ENCODE measurements around the gene ATP1B3.
A peak's percentile ranks its signal among the peaks of the same experiment; 100 is the strongest.
"Not testable (repeated sequence)": the region's sequence is repeated elsewhere in the genome, so short reads cannot be mapped to it uniquely, and the experiment has no call there.

Gene ATP1B3

DNA sequence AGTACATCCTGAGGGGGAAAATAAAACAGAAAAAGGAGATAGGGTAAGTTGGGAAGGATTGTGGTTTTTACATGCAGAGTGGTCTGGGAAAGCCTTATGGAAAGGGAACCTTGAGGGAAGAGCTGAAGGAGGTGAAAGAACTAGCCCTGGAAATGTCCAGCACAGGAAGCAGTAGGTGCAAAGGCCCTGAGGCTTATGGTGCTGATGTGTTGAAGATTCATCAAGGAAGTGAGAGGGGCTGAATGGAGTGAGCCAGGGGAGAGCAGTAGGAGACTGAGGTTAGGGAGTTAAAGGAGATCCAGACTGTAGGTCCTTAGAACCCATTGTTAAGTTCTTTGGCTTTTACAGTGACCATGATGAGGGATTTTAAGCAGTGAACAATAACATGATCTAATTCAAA, 33.0 kb downstream of the ATP1B3 start:
- DNase-seq: no peak

DNA sequence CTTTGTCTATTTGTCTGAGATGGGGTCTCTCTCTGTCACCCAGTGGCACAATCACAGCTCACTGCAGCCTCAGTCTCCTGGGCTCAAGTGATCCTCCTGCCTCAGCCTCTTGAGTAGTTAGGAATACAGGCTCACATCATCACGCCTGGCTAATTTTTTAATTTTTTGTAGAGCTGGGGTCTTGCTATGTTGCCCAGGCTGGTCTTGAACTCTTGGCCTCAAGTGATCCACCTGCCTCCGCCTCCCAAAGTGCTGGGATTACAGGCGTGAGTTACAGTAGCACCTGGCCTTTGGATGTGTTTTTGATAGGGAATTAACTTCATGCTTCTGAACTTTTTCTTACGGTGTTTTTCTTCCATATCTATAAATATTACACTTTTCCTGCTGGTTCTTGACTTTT, 33.5 kb downstream of the ATP1B3 start:
- DNase-seq: not testable (repeated sequence)

DNA sequence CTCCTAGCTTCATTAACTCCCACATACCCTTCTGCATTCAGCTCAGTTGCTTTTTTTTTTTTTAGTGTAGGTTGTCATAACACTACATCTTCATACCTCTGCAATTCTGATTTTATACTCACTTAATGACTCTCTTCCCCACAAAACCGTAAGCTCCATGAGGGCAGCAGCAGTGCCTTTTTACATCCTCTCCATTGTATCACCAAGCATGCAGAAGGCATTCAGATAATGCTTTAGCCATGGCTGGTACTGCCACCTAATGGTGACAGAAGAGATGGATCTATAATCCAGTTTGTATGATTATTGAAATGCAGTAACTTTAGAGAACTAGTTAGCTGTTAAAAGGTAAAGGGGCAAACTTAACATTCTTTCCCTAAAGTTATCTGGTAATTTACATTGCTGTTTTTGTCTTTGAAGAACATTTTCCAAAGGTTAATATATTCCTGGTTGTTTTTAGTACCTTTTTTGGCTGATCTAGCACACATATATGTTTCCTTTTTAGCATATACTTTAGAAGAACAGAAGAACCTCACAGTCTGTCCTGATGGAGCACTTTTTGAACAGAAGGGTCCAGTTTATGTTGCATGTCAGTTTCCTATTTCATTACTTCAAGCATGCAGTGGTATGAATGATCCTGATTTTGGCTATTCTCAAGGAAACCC, 36.8 kb downstream of the ATP1B3 start:
- peak; percentile 48 for DNase-seq

- DNase-seq: no peak
These were observed 37.9 kb downstream of the ATP1B3 start for GRCh38 chr3:141914311-141914710.

- no peak for DNase-seq
These were observed 38.6 kb downstream of the ATP1B3 start for GRCh38 chr3:141915016-141915415.

DNA sequence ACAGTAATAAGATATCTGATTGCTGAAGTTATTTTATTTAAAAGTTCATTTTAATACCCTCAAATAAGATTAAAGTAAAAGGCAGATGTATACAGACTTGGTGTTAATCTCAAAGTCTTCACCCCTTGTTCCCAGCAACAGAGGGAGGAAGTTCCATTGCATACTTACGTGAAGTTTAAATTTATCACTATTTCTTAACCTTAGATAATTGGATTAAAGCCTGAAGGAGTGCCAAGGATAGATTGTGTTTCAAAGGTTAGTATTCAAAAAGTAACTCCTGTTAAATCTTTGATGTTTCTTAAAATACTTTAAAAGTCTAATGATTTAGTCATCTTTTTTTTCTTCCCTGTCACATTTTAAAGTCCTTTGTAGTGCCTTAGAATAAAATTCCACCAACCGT, 39.3 kb downstream of the ATP1B3 start:
- DNase-seq: no peak

GRCh38 chr3:141920701-141921100, 44.3 kb downstream of the ATP1B3 start:
- no peak for DNase-seq

DNA sequence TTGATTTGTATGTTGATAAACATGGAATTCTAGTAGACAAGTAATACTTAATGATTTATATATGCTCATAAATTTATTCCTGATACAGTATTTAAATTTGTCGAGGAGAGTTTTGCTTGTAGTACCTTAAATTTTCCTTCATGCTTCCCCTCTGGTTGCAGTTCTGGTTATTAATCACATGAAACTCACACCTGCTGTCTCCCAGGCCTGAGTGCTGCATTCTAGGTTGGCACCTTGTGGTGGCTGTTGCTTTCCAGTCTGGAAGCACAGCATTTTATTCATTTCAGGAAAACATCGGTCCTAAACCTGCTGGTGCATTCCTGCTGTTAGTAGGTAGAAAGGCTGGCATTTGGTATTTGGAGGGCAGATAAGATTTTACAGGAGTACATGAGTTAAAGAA, 44.9 kb downstream of the ATP1B3 start:
- no peak for DNase-seq

- not testable (repeated sequence) for DNase-seq
These were observed 49.2 kb downstream of the ATP1B3 start for GRCh38 chr3:141925677-141926076.

GRCh38 chr3:141926929-141927328, 50.5 kb downstream of the ATP1B3 start:
- no peak for DNase-seq

DNA sequence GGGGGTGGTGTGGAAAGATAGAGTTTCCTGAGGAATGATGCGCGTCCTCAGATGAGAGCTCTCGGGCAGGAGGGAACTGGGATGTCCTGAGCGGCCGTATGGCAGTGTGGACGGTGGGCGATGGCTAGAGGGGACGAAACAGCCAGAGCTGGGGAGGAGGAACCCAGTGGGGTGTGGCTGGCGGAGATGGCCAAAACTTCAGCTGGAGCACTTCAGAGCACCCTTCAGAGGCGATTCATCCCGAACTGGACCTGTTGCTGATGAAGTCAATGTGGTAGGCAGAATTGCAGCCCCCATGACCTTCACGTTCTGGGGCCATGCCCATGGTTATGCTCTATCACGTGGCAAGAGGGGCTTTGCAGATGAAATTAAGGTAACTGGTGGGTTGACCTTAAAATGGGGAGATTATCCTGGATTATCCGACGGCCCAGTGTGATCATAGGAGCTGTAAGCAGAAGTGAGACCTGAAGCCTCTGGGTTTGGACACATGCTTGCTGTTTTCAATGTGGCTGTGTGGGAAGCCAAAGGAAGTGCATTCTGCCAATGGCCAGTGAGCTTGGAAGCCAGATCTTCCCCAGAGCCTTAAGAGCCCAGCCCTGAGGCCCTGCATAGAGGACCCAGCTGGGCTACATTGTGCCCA, 52.3 kb downstream of the ATP1B3 start:
- DNase-seq: no peak

GRCh38 chr3:141929341-141929995, 53.0 kb downstream of the ATP1B3 start:
- no peak for DNase-seq

GRCh38 chr3:141930801-141931200, 54.4 kb downstream of the ATP1B3 start:
- no peak for DNase-seq

DNA sequence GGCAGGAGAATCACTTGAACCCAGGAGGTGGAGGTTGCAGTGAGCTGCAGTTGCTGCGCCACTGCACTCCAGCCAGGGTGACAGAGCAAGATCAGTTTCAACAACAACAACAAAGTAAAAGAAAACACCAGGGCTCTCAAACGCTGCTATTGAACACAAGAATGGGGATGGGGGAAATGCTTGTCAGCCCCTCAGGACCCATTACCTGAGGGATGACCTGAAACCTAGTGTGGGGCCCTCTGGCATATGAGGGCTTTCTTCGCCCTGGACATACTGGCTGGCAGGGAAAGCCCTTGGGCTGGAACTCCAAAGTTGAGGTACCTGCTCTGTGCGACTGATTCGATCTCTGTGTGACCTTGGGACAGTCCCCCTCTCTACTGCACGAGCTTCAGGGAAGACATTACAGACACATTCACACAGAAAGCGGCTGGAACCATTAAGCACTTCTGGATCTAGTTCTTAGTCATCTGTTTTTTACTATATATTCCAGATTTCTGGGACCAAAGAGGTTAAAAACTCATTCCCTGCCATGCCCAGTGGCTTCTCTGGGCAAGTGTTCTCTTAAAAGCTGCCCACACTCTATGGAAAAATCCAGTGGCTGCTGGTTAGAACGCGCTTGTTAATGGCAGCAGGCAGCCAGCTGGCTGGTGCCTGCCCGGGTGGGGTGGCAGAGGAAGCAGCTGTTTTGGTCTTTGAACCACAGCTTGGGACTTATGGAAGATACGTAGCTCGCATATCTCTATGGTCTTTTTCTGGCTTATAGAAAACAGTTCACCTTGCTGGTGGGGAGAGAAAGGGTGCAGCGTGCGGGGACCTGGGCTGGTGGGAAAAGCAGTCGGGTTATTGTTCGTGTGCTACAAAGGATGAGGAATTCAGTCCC, 57.2 kb downstream of the ATP1B3 start:
- no peak for DNase-seq

- no peak for DNase-seq
These were observed 57.9 kb downstream of the ATP1B3 start for GRCh38 chr3:141934354-141934753.

DNA sequence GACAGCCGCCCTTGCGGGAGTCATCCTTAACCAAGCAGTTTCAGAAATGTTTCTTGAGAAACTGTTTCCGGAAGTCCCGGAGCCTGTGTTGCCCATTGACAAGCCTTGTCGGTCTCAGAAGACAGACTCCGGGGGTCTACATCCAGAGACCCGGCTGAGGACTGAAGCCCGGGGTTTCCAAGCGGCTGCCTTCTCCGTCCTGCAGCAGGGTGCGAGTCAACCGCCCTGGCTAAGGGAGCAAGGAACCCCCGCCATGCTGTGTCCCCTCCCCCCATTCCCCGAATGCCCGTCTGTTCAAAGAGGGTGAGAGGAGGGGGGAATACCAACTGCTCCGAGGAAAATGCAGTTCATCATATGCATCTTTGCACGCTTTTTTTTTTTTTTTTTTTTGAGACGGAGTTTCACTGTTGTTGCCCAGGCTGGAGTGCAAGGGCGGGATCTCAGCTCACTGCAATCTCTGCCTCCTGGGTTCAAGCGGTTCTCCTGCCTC, 61.6 kb downstream of the ATP1B3 start:
- no peak for DNase-seq

- no peak for DNase-seq
These were observed 63.3 kb downstream of the ATP1B3 start for GRCh38 chr3:141939759-141940158.

DNA sequence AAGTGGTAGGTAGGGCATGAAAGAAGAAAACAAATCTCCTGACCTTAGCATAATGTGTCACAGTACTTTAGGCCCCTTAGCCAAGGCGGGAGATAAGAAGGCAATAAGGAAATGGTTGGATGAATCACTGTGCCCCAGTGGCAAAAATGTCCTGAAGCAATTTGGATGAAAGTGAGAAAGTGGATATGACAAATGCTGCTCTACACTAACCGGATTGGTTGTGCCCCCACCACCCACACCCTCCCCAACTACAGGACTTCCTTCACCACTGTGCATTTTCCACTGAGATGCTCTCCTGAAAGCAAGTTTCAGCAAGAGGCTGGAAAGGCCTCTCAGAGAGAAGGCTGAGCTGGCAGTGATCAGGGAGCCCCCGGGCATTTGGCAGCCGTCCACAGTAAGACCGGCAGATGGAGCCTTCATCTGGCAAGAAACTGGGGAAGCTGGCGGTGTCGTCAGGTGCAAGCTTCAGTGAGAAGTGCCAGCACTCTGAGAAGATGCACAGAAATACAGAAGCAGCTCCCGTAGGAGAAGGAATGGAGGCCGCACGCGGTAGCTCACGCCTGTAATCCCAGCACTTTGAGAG, 63.8 kb downstream of the ATP1B3 start:
- DNase-seq: peak; percentile 77

DNA sequence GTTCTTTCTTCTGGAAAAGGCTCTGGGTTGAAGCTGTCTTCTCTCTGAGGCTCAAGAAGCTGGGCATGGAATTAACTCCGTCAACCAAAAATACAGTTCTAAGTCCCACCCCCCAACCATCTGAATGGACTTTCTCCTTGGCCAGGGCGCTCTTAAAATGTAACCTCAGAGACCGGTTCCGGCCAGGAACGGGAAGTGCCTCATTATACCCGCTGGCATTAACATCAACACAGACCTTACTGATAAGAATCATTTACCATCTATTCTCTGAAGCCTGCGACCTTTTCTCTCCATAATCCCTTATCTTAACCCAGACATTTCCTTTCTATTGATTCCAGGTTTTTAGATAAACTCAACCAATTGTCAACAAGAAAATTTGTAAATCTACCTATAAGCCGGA, 64.7 kb downstream of the ATP1B3 start:
- no peak for DNase-seq

DNA sequence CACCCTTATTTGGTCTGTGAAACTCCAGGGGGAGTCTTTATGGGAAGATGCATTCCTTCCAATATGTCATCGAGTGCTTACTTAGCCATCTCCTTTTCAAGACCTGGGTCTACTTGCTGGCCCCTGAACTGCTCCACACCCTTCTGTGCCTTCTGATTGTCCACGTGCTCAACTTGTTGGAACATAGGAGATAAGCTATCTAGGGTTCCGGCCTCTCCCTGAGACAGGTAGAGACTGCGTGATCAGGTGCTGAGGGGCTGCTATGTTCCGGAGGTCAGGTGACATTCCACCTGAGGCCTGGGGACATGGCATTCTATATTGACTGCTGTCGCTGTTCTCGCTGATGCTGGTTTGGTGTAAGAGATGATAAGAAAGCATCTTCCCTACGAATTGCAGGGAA, 65.6 kb downstream of the ATP1B3 start:
- DNase-seq: no peak

DNA sequence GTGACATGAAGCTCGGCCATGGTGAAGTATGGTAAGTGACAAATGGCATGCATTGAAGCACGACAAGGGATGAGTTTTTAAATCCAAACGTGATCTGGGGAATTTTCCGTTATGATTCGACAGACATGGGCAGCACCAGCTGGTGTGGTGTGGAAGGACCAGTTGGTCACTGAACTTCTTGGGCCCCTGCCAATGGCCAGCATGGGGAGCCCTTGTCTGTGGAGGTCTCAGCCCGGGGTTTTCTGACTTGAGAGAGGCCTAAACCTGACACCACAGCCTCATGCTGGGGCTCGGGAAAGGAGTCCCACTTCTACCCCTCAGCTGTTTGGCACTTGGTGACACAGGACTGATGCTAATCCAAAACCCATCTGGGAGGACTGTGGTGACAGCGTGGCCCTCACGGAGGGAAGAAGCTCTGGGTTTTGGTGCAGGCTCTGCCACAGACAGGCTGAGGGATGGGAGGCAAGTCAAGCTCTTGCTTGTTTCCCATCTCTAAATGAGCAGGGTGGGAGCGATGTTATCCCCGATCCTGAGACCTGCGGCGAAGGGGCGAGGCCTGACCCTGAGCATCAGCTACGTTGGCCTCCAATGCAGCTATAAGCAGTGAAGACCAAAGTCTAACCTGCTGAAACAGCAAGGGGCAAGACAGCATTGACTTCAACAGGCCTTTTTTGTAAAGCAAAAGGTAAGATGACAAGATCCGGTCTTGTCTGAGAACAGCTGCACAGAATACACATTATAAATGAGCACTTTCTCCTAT, 69.5 kb downstream of the ATP1B3 start:
- no peak for DNase-seq

DNA sequence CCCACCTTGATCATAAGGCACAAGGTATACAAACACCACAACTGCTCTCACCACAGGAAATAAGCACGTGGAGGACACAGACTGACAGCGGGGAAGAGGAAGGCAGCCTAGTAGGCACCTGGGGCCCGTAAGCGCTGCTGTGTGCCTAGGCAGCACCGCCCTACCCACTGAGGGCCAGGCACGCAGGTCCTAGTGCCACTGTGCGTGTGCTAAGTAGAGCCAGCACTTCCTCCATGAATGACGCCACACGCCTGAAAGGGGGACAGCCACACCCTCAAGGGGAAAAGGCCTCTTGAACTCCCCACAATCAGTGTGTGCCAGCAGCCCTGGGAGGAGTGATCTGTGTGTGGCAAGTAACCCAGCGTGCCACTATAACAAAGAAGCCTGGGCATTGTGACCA, 73.0 kb downstream of the ATP1B3 start:
- no peak for DNase-seq
